CD4-positive, alpha-beta T cell (primary cell): ENCODE measurements around the gene NDST3. TPM values are rescaled to one million over a fixed set of nuclear protein-coding genes. Genes with fewer than 3 reads are reported as not detected.

Experiments
- ATAC-seq: fragments of 200-7000 bp; cut with Tn5 transposase; one replicate; pipeline ENCODE4 v1.10.0; 2022; ENCODE audit warnings: mild to moderate bottlenecking; ENCODE audit not compliant: poor library complexity
- CTCF ChIA-PET: fragments of 350-600 bp; sonication (Branson Sonifier 250); formaldehyde crosslinking; loops from one replicate; lab custom pipeline; 2021; ENCODE audit warnings: antibody characterized with exemption, inconsistent platforms; lab: Charles Lee
- POLR2A ChIA-PET: fragments of 350-600 bp; sonication (Branson Sonifier 250); formaldehyde crosslinking; loops from one replicate; lab custom pipeline; 2021; ENCODE audit warnings: antibody characterized with exemption, inconsistent platforms; lab: Charles Lee
- DNase-seq, 14 experiments: peaks; one replicate each; pipeline ENCODE4 v3.0.0-alpha.2; 2013 to 2020; ENCODE audit warnings: mixed read lengths in 2 of 14
- H3K27ac ChIP-seq, 2 donors: one replicate each; pipeline versions ENCODE4 v1.5.1 to v1.7.0; 2013; ENCODE audit warnings: low read length in 2 of 2, low read depth in 1 of 2, mild to moderate bottlenecking in 1 of 2
- H3K27me3 ChIP-seq, 2 experiments: 1 replicate in 1 of 2; 2 replicates in 1 of 2; pipeline versions ENCODE4 v1.6.1 to v1.7.0; 2013; ENCODE audit warnings: low read length in 2 of 2, control low read depth in 1 of 2, mild to moderate bottlenecking in 1 of 2, moderate library complexity in 1 of 2; ENCODE audit not compliant: insufficient read depth in 2 of 2, control insufficient read depth in 1 of 2
- H3K36me3 ChIP-seq: one replicate; pipeline ENCODE4 v1.6.1; 2013; ENCODE audit warnings: low read length, control low read depth; ENCODE audit not compliant: insufficient read depth
- H3K4me1 ChIP-seq: one replicate; pipeline ENCODE4 v1.6.1; 2013; ENCODE audit warnings: low read length, control low read depth; ENCODE audit not compliant: insufficient read depth
- H3K4me3 ChIP-seq: one replicate; pipeline ENCODE4 v1.5.1; 2013; ENCODE audit warnings: mild to moderate bottlenecking, low read length, moderate library complexity
- H3K9me3 ChIP-seq, 2 experiments: 1 replicate in 1 of 2; 2 replicates in 1 of 2; pipeline versions ENCODE4 v1.6.1 to v1.7.0; 2013; ENCODE audit warnings: low read length in 2 of 2, mild to moderate bottlenecking in 2 of 2, control low read depth in 1 of 2, moderate library complexity in 1 of 2; ENCODE audit not compliant: control insufficient read depth in 1 of 2, insufficient read depth in 1 of 2
- H3K27ac Mint-ChIP-seq: one replicate; pipeline ENCODE4 v1.8.0; 2020; ENCODE audit warnings: mixed read lengths
- H3K27me3 Mint-ChIP-seq: one replicate; pipeline ENCODE4 v1.8.0; 2021; ENCODE audit warnings: mixed read lengths
- H3K36me3 Mint-ChIP-seq: one replicate; pipeline ENCODE4 v1.8.0; 2021; ENCODE audit warnings: low read depth, mixed read lengths
- H3K4me1 Mint-ChIP-seq: one replicate; pipeline ENCODE4 v1.8.0; 2021; ENCODE audit warnings: low read depth, mixed read lengths
- H3K4me3 Mint-ChIP-seq: one replicate; pipeline ENCODE4 v1.8.0; 2020; ENCODE audit warnings: mild to moderate bottlenecking, mixed read lengths
- H3K9me3 Mint-ChIP-seq: one replicate; pipeline ENCODE4 v1.8.0; 2020; ENCODE audit warnings: mixed read lengths
- intact Hi-C, 2 experiments: fragments of 100-400 bp; cut with DNase I in 1 of 2; cut with micrococcal nuclease in 1 of 2; formaldehyde crosslinking; loops; one replicate each; pipeline versions ENCODE4 v1.15.1 to v1.9.0; 2023 to 2025; cut with DNase I, micrococcal nuclease
- total RNA-seq, 174 experiments: library from RNA in 2 of 174; stranded (reverse) in 2 of 174; gene quantifications; one replicate each; pipeline ENCODE4 v1.2.3 and lab custom pipeline; 2021 to 2026
- TF ChIP-seq, protein P1 (sequence below): fragments of 200-600 bp; IDR thresholded peaks from one replicate; pipeline ENCODE4 v1.8.0; 2022; ENCODE audit warnings: antibody characterized with exemption, mild to moderate bottlenecking

The NDST3 gene
- total RNA-seq, 2 experiments from 2014 or later, result not detected

DNA sequence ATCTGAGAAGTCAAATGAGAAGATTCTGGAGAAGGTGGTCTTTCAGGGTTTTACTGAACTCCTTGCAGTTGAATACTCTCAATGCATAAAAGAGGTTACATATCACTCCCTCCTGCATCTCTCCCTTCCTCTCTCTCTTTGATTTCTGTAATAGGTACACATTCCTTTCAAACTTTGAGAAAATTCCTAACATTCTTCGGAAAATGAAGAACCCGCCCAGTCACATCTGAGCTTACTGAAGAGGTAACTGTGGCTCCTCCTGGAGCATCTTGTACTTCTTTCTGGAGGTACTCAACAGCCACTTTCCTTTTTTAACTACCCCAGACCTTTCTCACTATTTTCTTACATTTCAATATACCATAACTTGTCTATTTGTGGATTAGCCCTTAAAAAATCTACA lies 24.7 kb downstream of the NDST3 start:
- no peaks in the 10 kb centered on the region for H3K36me3 ChIP-seq
- no peak overlapping the region for H3K4me3 ChIP-seq
- POLR2A ChIA-PET, result no interaction called here

DNA sequence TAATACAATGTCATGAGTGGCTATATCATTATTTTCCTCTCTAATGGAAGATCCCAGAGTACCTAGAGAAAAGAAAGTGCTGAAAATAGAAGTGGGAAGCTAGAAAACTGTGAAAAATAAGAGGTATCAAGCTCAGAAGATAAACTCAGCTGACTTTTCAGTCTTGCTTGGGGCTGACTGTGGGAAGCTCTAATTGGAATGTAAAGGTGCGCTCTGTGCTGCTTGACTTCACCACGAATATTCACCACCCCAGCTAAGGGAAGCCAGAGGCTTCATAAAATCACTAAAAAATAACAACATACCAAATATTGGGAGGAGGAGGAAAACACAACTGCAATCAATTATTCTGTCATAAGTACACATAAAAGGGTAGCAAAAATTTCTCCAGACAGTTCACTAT lies 25.1 kb downstream of the NDST3 start:
- CTCF ChIA-PET, result interaction anchor here (0.7 kb wide), 1 partner anchor 17 kb away, joined by 3 read pairs; no protein-coding TSS in a partner anchor
- H3K4me1 Mint-ChIP-seq, result no peaks in the 10 kb centered on the region

More for the DNA sequence above, 24.7 kb downstream of the NDST3 start:
- Histone ChIP-seq H3K27me3 (no peaks in the 10 kb centered on the region), H3K9me3 (no peaks in the 10 kb centered on the region), H3K27ac (no peak overlapping the region), H3K4me1 (no peaks in the 10 kb centered on the region)
- TF ChIP-seq, protein P1, sequence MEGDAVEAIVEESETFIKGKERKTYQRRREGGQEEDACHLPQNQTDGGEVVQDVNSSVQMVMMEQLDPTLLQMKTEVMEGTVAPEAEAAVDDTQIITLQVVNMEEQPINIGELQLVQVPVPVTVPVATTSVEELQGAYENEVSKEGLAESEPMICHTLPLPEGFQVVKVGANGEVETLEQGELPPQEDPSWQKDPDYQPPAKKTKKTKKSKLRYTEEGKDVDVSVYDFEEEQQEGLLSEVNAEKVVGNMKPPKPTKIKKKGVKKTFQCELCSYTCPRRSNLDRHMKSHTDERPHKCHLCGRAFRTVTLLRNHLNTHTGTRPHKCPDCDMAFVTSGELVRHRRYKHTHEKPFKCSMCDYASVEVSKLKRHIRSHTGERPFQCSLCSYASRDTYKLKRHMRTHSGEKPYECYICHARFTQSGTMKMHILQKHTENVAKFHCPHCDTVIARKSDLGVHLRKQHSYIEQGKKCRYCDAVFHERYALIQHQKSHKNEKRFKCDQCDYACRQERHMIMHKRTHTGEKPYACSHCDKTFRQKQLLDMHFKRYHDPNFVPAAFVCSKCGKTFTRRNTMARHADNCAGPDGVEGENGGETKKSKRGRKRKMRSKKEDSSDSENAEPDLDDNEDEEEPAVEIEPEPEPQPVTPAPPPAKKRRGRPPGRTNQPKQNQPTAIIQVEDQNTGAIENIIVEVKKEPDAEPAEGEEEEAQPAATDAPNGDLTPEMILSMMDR, result no peak
- H3K4me1 Mint-ChIP-seq, result no peaks in the 10 kb centered on the region
- CTCF ChIA-PET, result interaction anchor here (0.7 kb wide), 1 partner anchor 16 kb away, joined by 3 read pairs; no protein-coding TSS in a partner anchor
- ATAC-seq (no peak), DNase-seq (no peak)
- no peaks in the 10 kb centered on the region for H3K36me3 Mint-ChIP-seq
- H3K27ac Mint-ChIP-seq, result no peak overlapping the region
- H3K9me3 Mint-ChIP-seq, result no peaks in the 10 kb centered on the region
- intact Hi-C loops, result no loop called here
- no peaks in the 10 kb centered on the region for H3K27me3 Mint-ChIP-seq
- no peak overlapping the region for H3K4me3 Mint-ChIP-seq

DNA sequence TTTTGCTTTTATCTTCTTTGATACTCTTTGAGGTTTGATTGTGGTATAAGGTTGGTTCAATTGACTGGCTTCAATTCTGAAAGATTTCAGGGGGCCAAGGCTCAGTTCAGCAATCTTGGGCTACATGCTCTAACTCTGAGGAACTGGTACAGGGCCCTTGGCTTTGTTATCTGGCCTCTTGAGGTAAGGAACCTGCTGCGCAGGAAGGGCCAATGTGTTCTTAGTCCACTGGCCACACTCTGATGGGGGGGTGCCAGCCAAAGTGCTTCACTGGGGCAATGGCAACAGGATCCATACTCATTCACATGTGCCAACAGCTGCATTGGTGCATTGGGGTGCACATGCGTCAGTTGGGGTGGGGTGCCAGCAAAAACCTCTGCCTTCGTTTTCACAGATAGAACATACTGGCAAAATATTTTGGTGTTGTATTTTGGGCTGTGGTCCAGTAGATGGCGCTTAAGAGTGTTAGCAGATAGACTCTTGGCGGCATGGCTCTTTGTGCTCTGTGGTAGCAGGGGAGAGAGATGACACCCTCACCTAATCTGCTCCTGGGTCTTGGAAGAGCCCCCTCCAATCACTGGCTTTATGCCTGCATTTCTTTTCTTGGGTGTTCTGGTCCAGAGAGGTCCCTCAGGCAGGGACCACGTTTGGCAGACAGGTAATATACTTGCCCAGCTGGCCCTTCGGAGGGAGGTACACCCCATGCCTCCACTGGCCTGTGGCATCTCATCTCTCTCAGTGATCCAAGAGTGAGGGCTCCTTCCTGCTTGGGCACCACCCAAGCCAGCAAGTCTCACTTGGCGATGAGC lies 42.9 kb downstream of the NDST3 start:
- Mint-ChIP-seq H3K9me3 (peaks cover 3% of the 10 kb centered on the region), H3K36me3 (no peaks in the 10 kb centered on the region), H3K4me1 (no peaks in the 10 kb centered on the region), H3K27ac (no peak overlapping the region), H3K4me3 (no peak overlapping the region), H3K27me3 (no peaks in the 10 kb centered on the region)
- Histone ChIP-seq H3K4me3 (no peak overlapping the region), H3K9me3 (peaks cover 0 to 11% of the 10 kb centered on the region in 2 experiments), H3K36me3 (no peaks in the 10 kb centered on the region), H3K4me1 (no peaks in the 10 kb centered on the region), H3K27me3 (no peaks in the 10 kb centered on the region), H3K27ac (no peak overlapping the region)
- ChIA-PET CTCF (no interaction called here), POLR2A (no interaction called here)
- TF ChIP-seq, protein P1, result no peak
- ATAC-seq (peak; percentile 26), DNase-seq (peak in 2 of 14 experiments; percentile 7 to 12)
- intact Hi-C loops, result loop anchor here in 1 of 2 experiments (5.0 kb wide), 1 partner anchor 190 kb away; no protein-coding TSS in a partner anchor

More for the DNA sequence above, 25.1 kb downstream of the NDST3 start:
- intact Hi-C loops, result no loop called here
- no peak for DNase-seq
- Histone ChIP-seq H3K27ac (no peak overlapping the region), H3K36me3 (no peaks in the 10 kb centered on the region), H3K9me3 (no peaks in the 10 kb centered on the region), H3K4me1 (no peaks in the 10 kb centered on the region), H3K4me3 (no peak overlapping the region), H3K27me3 (no peaks in the 10 kb centered on the region)
- Mint-ChIP-seq H3K4me3 (no peak overlapping the region), H3K36me3 (no peaks in the 10 kb centered on the region), H3K27me3 (no peaks in the 10 kb centered on the region), H3K9me3 (no peaks in the 10 kb centered on the region), H3K27ac (no peak overlapping the region)
- no peak for ATAC-seq
- TF ChIP-seq, protein P1, result no peak
- POLR2A ChIA-PET, result no interaction called here
